Endothelial cell of umbilical vein (primary cell): ENCODE data around the gene PM20D1. TPM values are rescaled to one million over a fixed set of nuclear protein-coding genes. Genes with fewer than 3 reads are reported as not detected.

ENCODE experiments used
- BruUV-seq: library from RNA; stranded (reverse); fragments of 400-500 nt; replicated peaks from 2 replicates; lab custom pipeline; 2021; lab: Mats Ljungman, UMichigan
- CTCF ChIA-PET: fragments of 300-600, 350-600 bp; sonication (Branson Sonifier 250); formaldehyde crosslinking; loops from one replicate; lab custom pipeline; 2021; ENCODE audit warnings: antibody characterized with exemption, inconsistent platforms; lab: Charles Lee
- POLR2A ChIA-PET: fragments of 300-600, 350-600 bp; sonication (Branson Sonifier 250); formaldehyde crosslinking; loops from one replicate; lab custom pipeline; 2021; ENCODE audit warnings: antibody characterized with exemption, inconsistent platforms; lab: Charles Lee
- DNase-seq: peaks from one replicate; pipeline ENCODE4 v3.0.0-alpha.2; 2011; ENCODE audit warnings: low read depth, low spot score
- FAIRE-seq: peaks from 2 replicates; lab custom pipeline; 2011; peaks lifted over from hg19 to GRCh38; lab: Jason Lieb, UNC
- H2AFZ ChIP-seq: 2 replicates; pipeline ENCODE4 v1.6.0; 2012; ENCODE audit warnings: low read depth, low read length, control low read depth, inconsistent platforms
- H3K27ac ChIP-seq: 2 replicates; pipeline ENCODE4 v1.5.1; 2011; ENCODE audit warnings: low read depth, mild to moderate bottlenecking, control low read depth, low read length, moderate library complexity; ENCODE audit not compliant: insufficient read depth
- H3K27me3 ChIP-seq, 2 experiments: 2 replicates each; pipeline versions ENCODE4 v1.6.0 to v1.6.1; 2011; ENCODE audit warnings: low read length in 2 of 2, mixed read lengths in 1 of 2; ENCODE audit not compliant: control insufficient read depth in 2 of 2, insufficient read depth in 2 of 2
- H3K36me3 ChIP-seq, 2 experiments: 2 replicates in 1 of 2; 3 replicates in 1 of 2; pipeline ENCODE4 v1.5.1; 2011; ENCODE audit warnings: low read length in 2 of 2, mild to moderate bottlenecking in 1 of 2, moderate library complexity in 1 of 2; ENCODE audit not compliant: control insufficient read depth in 2 of 2, insufficient read depth in 2 of 2; ENCODE audit errors: extremely low read depth in 1 of 2
- H3K4me1 ChIP-seq: 3 replicates; pipeline ENCODE4 v1.5.1; 2011; ENCODE audit warnings: mild to moderate bottlenecking, low read length; ENCODE audit not compliant: control insufficient read depth, insufficient read depth; ENCODE audit errors: extremely low read depth
- H3K4me2 ChIP-seq: 2 replicates; pipeline ENCODE4 v1.6.1; 2011; ENCODE audit warnings: low read length, control low read depth, mixed read lengths; ENCODE audit not compliant: insufficient read depth
- H3K4me3 ChIP-seq, 3 experiments: fragments of 200-600 bp in 1 of 3; sonication (generic), shearing (Covaris generic) in 1 of 3; replicated peaks in 1 of 3; 2 replicates each; pipeline ENCODE4 v1.5.1; 2011 to 2016; ENCODE audit warnings: control low read depth in 3 of 3, low read length in 3 of 3, mild to moderate bottlenecking in 2 of 3, inconsistent platforms in 1 of 3, low read depth in 1 of 3, moderate library complexity in 1 of 3; ENCODE audit not compliant: insufficient read depth in 1 of 3
- H3K79me2 ChIP-seq: 2 replicates; pipeline ENCODE4 v1.6.0; 2012; ENCODE audit warnings: low read length, inconsistent platforms; ENCODE audit not compliant: control insufficient read depth, insufficient read depth
- H3K9ac ChIP-seq: replicated peaks from 2 replicates; pipeline ENCODE3; 2011; ENCODE audit warnings: low read length, control low read depth; ENCODE audit not compliant: insufficient read depth; ENCODE audit errors: extremely low read depth
- H3K9me1 ChIP-seq: replicated peaks from 3 replicates; pipeline ENCODE4 v1.6.0; 2011; ENCODE audit warnings: mild to moderate bottlenecking, low read length; ENCODE audit not compliant: control insufficient read depth, insufficient read depth; ENCODE audit errors: extremely low read depth
- H3K9me3 ChIP-seq: replicated peaks from 2 replicates; pipeline ENCODE4 v1.5.1; 2012; ENCODE audit warnings: low read length, inconsistent platforms; ENCODE audit not compliant: control insufficient read depth, insufficient read depth
- H4K20me1 ChIP-seq: replicated peaks from 2 replicates; pipeline ENCODE3; 2011; ENCODE audit warnings: mild to moderate bottlenecking, low read length; ENCODE audit not compliant: control insufficient read depth, insufficient read depth; ENCODE audit errors: extremely low read depth
- CTCF ChIP-seq, 2 donors: IDR thresholded peaks; 1 replicate in 1 of 2; 2 replicates in 1 of 2; pipeline ENCODE4 v1.5.1; 2011; ENCODE audit warnings: low read length in 2 of 2, mild to moderate bottlenecking in 2 of 2, moderate library complexity in 2 of 2, control low read depth in 1 of 2, inconsistent platforms in 1 of 2, low read depth in 1 of 2; ENCODE audit not compliant: insufficient read depth in 1 of 2; ENCODE audit errors: extremely low read depth in 1 of 2
- EZH2 ChIP-seq: IDR thresholded peaks from 2 replicates; pipeline ENCODE4 v1.6.1; 2012; ENCODE audit warnings: borderline replicate concordance, low read depth, mild to moderate bottlenecking, moderate library complexity, low read length, inconsistent platforms; ENCODE audit not compliant: severe bottlenecking
- FOS ChIP-seq: IDR thresholded peaks from 2 replicates; pipeline ENCODE4 v1.6.1; 2011; ENCODE audit warnings: mild to moderate bottlenecking, low read length, moderate library complexity, borderline replicate concordance; ENCODE audit not compliant: insufficient read depth
- GATA2 ChIP-seq: IDR thresholded peaks from 2 replicates; pipeline ENCODE4 v1.7.0; 2011; ENCODE audit warnings: low read depth, mild to moderate bottlenecking, moderate library complexity, mixed read lengths, low read length; ENCODE audit not compliant: insufficient read length, insufficient read depth
- JUN ChIP-seq: IDR thresholded peaks from 2 replicates; pipeline ENCODE4 v1.6.1; 2011; ENCODE audit warnings: borderline replicate concordance, low read depth; ENCODE audit not compliant: insufficient read length, insufficient read depth
- MYC ChIP-seq: IDR thresholded peaks from one replicate; pipeline ENCODE4 v1.6.1; 2011; ENCODE audit warnings: mild to moderate bottlenecking, low read depth, low read length
- POLR2A ChIP-seq: IDR thresholded peaks from 2 replicates; pipeline ENCODE4 v1.6.1; 2012; ENCODE audit warnings: low read depth, mild to moderate bottlenecking, control low read depth, low read length
- POLR2AphosphoS5 ChIP-seq: IDR thresholded peaks from 2 replicates; pipeline ENCODE4 v1.6.1; 2012; ENCODE audit warnings: low read depth, mild to moderate bottlenecking, control low read depth, low read length, moderate library complexity; ENCODE audit not compliant: insufficient read depth
- dilution Hi-C: fragments of 300-500 bp; cut with MboI; formaldehyde crosslinking; loops from one replicate; pipeline ENCODE4 v1.15.0; 2019; ENCODE audit warnings: low sequenced_read_pairs; ENCODE audit not compliant: extremely low pct_ligation_motif_present
- intact Hi-C: fragments of 100-400 bp; cut with micrococcal nuclease; formaldehyde crosslinking; loops from one replicate; pipeline ENCODE4 v1.10.0; 2022
- polyA plus RNA-seq, 4 experiments: library from polyadenylated mRNA; depleted of rRNA in 3 of 4; stranded (reverse) in 3 of 4; unstranded in 1 of 4; fragments of >200 nt; gene quantifications; 2 replicates each; pipeline versions ENCODE4 v1.2.1 to v1.2.3, GENCODE V29; 2011 to 2012; ENCODE audit warnings: missing spikeins in 1 of 4
- total RNA-seq: library from RNA; stranded (reverse); gene quantifications from 2 replicates; pipeline ENCODE4 v1.2.3, GENCODE V29; 2021
- TF ChIP-seq, protein P1 (sequence below): IDR thresholded peaks from 2 replicates; pipeline ENCODE4 v1.6.1; 2011; ENCODE audit not compliant: insufficient read depth, insufficient read length

PM20D1 gene
- total and polyA plus RNA-seq, 2 donors (not counting 3 experiments of a cell fraction or from before 2014, with no cell fraction given), result 0.11 TPM; not detected in 1

DNA sequence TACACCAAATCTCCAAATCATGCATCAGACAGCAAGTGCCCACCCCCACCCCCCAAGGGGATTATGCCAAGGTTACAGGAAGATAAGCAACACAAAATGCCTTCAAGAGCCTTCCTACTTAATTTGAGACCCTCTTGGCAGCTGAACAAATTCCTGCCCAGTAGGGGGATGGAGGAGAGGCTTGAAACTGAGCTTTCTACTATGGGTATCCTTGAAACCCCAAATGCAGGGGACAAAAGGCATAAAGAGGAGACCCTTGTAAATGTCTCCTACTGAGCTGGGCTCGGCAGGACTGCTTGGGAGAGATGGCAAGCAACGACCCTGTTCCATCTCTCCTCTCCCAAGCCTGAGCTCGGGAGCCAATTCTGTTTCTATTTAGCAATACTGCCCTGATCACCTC is 40.5 kb downstream of the PM20D1 start:
- intact Hi-C loops (no loop called here), dilution Hi-C loops (no loop called here)
- peaks cover 10% of the 10 kb centered on the region for H3K4me1 ChIP-seq
- H3K4me3 ChIP-seq, result no peak overlapping the region
- H3K79me2 ChIP-seq, result peaks cover 3% of the 10 kb centered on the region
- H2AFZ ChIP-seq, result no peak overlapping the region
- no peak overlapping the region for H3K27ac ChIP-seq
- DNase-seq (no peak), FAIRE-seq (no peak)
- no peak overlapping the region for H3K9ac ChIP-seq
- no peak for TF ChIP-seq MYC
- no peaks in the 10 kb centered on the region for H4K20me1 ChIP-seq
- POLR2A ChIA-PET, result no interaction called here
- CTCF ChIA-PET, result interaction anchor here (2.8 to 3.9 kb wide), 2 partner anchors 17 to 98 kb away, joined by 13 to 40 read pairs; no protein-coding TSS in a partner anchor
- no peaks in the 10 kb centered on the region for H3K9me1 ChIP-seq
- H3K27me3 ChIP-seq, result no peaks in the 10 kb centered on the region
- BruUV-seq, result no TSS peak
- H3K36me3 ChIP-seq, result no peaks in the 10 kb centered on the region
- no peaks in the 10 kb centered on the region for H3K9me3 ChIP-seq
- no peak overlapping the region for H3K4me2 ChIP-seq

DNA sequence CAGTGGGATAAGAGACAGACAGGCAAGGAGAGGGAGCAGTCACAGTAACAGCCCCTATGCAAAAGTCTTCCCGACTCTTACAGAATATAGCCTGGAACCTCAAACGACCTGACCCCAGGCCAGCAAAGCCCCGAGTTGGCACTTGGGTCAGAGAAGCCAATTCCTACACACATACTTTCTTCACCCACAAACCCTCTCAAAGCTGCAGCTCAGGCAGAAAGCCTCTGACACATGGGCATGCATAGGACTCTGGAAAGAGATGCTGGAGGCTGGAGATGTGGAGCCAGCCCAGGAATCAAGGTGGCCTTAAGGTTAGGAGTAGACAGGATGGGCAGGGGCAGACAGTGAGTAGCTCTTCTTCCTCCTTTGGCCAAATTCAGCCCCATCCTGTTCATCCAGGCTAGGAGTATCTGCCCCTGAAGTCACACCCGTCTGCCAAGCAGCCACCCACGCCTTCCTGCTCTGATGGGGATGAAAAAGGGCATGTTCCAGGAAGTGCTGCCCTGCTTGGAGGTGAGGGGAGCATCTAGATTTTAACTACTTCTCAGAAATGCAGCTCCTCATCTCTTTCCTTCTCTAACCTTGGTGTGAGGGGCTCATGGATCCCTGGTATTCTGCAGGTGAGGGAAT is 44.7 kb downstream of the PM20D1 start:
- POLR2A ChIA-PET, result no interaction called here
- Histone ChIP-seq H3K4me1 (no peaks in the 10 kb centered on the region), H3K4me2 (no peak overlapping the region), H3K9me3 (no peaks in the 10 kb centered on the region), H3K36me3 (peaks cover 0 to 6% of the 10 kb centered on the region in 2 experiments), H2AFZ (no peak overlapping the region), H3K9me1 (no peaks in the 10 kb centered on the region), H3K27me3 (no peaks in the 10 kb centered on the region), H3K79me2 (no peaks in the 10 kb centered on the region), H4K20me1 (no peaks in the 10 kb centered on the region), H3K4me3 (no peak overlapping the region), H3K9ac (no peak overlapping the region), H3K27ac (no peak overlapping the region)
- FAIRE-seq (no peak), DNase-seq (no peak)
- TF ChIP-seq FOS (no peak), POLR2A (no peak), GATA2 (no peak), EZH2 (no peak), POLR2AphosphoS5 (no peak), CTCF (IDR thresholded peaks at IDR 0.05; ENCODE audit: extremely low read depth in 1 of 2, insufficient read depth in 1 of 2, low read depth in 1 of 2, low read length in 2 of 2) (no peak), JUN (no peak), MYC (no peak)
- TF ChIP-seq, protein P1, sequence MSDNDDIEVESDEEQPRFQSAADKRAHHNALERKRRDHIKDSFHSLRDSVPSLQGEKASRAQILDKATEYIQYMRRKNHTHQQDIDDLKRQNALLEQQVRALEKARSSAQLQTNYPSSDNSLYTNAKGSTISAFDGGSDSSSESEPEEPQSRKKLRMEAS, result no peak
- intact Hi-C loops (no loop called here), dilution Hi-C loops (no loop called here)
- CTCF ChIA-PET, result interaction anchor here (1.2 to 3.1 kb wide), 5 partner anchors 13 to 172 kb away, joined by 3 to 16 read pairs (median 9); no protein-coding TSS in a partner anchor
- no TSS peak for BruUV-seq
